Astrocyte (in vitro differentiated cells and primary cell): ENCODE results near the gene RPH3AL. TPM values are rescaled to one million over a fixed set of nuclear protein-coding genes. Genes with fewer than 3 reads are reported as not detected.

Source experiments
- DNase-seq: peaks from one replicate; pipeline ENCODE4 v3.0.0-alpha.2; 2010; ENCODE audit warnings: low read depth
- FAIRE-seq: peaks from 2 replicates; lab custom pipeline; 2011; peaks lifted over from hg19 to GRCh38; lab: Jason Lieb, UNC
- H2AFZ ChIP-seq: 2 replicates; pipeline ENCODE4 v1.6.0; 2012; ENCODE audit warnings: low read depth, low read length, inconsistent platforms
- H3K27ac ChIP-seq: 2 replicates; pipeline ENCODE4 v1.5.1; 2011; ENCODE audit warnings: low read depth, low read length, inconsistent platforms
- H3K27me3 ChIP-seq: 2 replicates; pipeline ENCODE4 v1.6.0; 2011; ENCODE audit warnings: low read length, inconsistent platforms; ENCODE audit not compliant: insufficient read depth
- H3K36me3 ChIP-seq: 2 replicates; pipeline ENCODE4 v1.5.1; 2011; ENCODE audit warnings: low read length, inconsistent platforms; ENCODE audit not compliant: insufficient read depth
- H3K4me1 ChIP-seq: 2 replicates; pipeline ENCODE4 v1.5.1; 2011; ENCODE audit warnings: low read length, inconsistent platforms; ENCODE audit not compliant: insufficient read depth
- H3K4me2 ChIP-seq: 2 replicates; pipeline ENCODE4 v1.6.0; 2012; ENCODE audit warnings: low read length, inconsistent platforms
- H3K4me3 ChIP-seq: 2 replicates; pipeline ENCODE4 v1.5.1; 2011; ENCODE audit warnings: low read depth, mild to moderate bottlenecking, low read length, inconsistent platforms; ENCODE audit not compliant: insufficient read depth
- H3K79me2 ChIP-seq: 2 replicates; pipeline ENCODE4 v1.6.0; 2012; ENCODE audit warnings: mild to moderate bottlenecking, low read length, inconsistent platforms; ENCODE audit not compliant: insufficient read depth
- H3K9ac ChIP-seq: 2 replicates; pipeline ENCODE4 v1.6.0; 2012; ENCODE audit warnings: mild to moderate bottlenecking, low read length, inconsistent platforms
- H3K9me3 ChIP-seq: 2 replicates; pipeline ENCODE4 v1.5.1; 2012; ENCODE audit warnings: low read depth, mild to moderate bottlenecking, low read length, inconsistent platforms; ENCODE audit not compliant: insufficient read depth
- H4K20me1 ChIP-seq: 2 replicates; pipeline ENCODE4 v1.6.0; 2012; ENCODE audit warnings: low read length, inconsistent platforms; ENCODE audit not compliant: insufficient read depth
- H3K27ac Mint-ChIP-seq: one replicate; pipeline ENCODE4 v1.8.0; 2021; ENCODE audit warnings: mild to moderate bottlenecking, mixed read lengths; ENCODE audit not compliant: unreplicated experiment
- H3K27me3 Mint-ChIP-seq: one replicate; pipeline ENCODE4 v1.8.0; 2021; ENCODE audit warnings: low read depth, mixed read lengths; ENCODE audit not compliant: unreplicated experiment
- H3K36me3 Mint-ChIP-seq: one replicate; pipeline ENCODE4 v1.8.0; 2021; ENCODE audit warnings: low read depth, mixed read lengths; ENCODE audit not compliant: unreplicated experiment
- H3K4me1 Mint-ChIP-seq: one replicate; pipeline ENCODE4 v1.8.0; 2021; ENCODE audit warnings: low read depth, mixed read lengths; ENCODE audit not compliant: unreplicated experiment
- H3K4me3 Mint-ChIP-seq: one replicate; pipeline ENCODE4 v1.8.0; 2021; ENCODE audit warnings: mild to moderate bottlenecking, moderate library complexity, mixed read lengths; ENCODE audit not compliant: unreplicated experiment
- H3K9me3 Mint-ChIP-seq: one replicate; pipeline ENCODE4 v1.8.0; 2021; ENCODE audit warnings: mild to moderate bottlenecking, mixed read lengths; ENCODE audit not compliant: unreplicated experiment
- CTCF ChIP-seq: IDR thresholded peaks from 2 replicates; pipeline ENCODE4 v1.5.1; 2011; ENCODE audit warnings: low read depth, mild to moderate bottlenecking, inconsistent platforms, low read length, moderate library complexity; ENCODE audit not compliant: insufficient read depth
- EZH2 ChIP-seq: IDR thresholded peaks from 2 replicates; pipeline ENCODE4 v1.6.1; 2012; ENCODE audit warnings: mild to moderate bottlenecking, low read length, inconsistent platforms; ENCODE audit not compliant: insufficient read depth
- total RNA-seq: library from RNA; stranded (reverse); gene quantifications from 2 replicates; pipeline ENCODE4 v1.2.1, GENCODE V29; 2021

The RPH3AL gene
- total RNA-seq, 1 donor from 2014 or later: 3.7 TPM

- Histone ChIP-seq H3K36me3 (no peaks in the 10 kb centered on the region), H3K27ac (no peak overlapping the region)
Measured at GRCh38 chr17:263271-263670, 89.3 kb downstream of the RPH3AL start.

GRCh38 chr17:261635-262034 is 91.0 kb downstream of the RPH3AL start:
- no peak overlapping the region for H3K4me3 Mint-ChIP-seq
- Histone ChIP-seq H3K9me3 (no peaks in the 10 kb centered on the region), H3K9ac (no peak overlapping the region), H3K27me3 (peaks cover 20% of the 10 kb centered on the region), H3K27ac (no peak overlapping the region), H3K79me2 (no peaks in the 10 kb centered on the region), H3K4me1 (no peaks in the 10 kb centered on the region), H4K20me1 (no peaks in the 10 kb centered on the region), H3K4me3 (no peak overlapping the region), H3K4me2 (no peak overlapping the region), H2AFZ (no peak overlapping the region), H3K36me3 (no peaks in the 10 kb centered on the region)
- no peaks in the 10 kb centered on the region for H3K4me1 Mint-ChIP-seq
- H3K27me3 Mint-ChIP-seq: peaks cover 28% of the 10 kb centered on the region
- peaks cover 18% of the 10 kb centered on the region for H3K9me3 Mint-ChIP-seq
- H3K27ac Mint-ChIP-seq: no peak overlapping the region
- DNase-seq (no peak), FAIRE-seq (no peak)
- H3K36me3 Mint-ChIP-seq: peaks cover 5% of the 10 kb centered on the region
- no peak for TF ChIP-seq EZH2
- TF ChIP-seq CTCF: no peak

More at GRCh38 chr17:263271-263670, 89.3 kb downstream of the RPH3AL start:
- Histone ChIP-seq H3K4me2 (no peak overlapping the region), H3K4me3 (no peak overlapping the region), H3K9ac (no peak overlapping the region), H4K20me1 (no peaks in the 10 kb centered on the region), H3K4me1 (no peaks in the 10 kb centered on the region), H2AFZ (no peak overlapping the region), H3K79me2 (no peaks in the 10 kb centered on the region), H3K27me3 (peaks cover 31% of the 10 kb centered on the region), H3K9me3 (no peaks in the 10 kb centered on the region)
- H3K4me1 Mint-ChIP-seq: peaks cover 8% of the 10 kb centered on the region
- no peak for TF ChIP-seq EZH2
- TF ChIP-seq CTCF: no peak
- FAIRE-seq (no peak), DNase-seq (no peak)
- H3K27ac Mint-ChIP-seq: no peak overlapping the region
- peaks cover 36% of the 10 kb centered on the region for H3K27me3 Mint-ChIP-seq
- H3K36me3 Mint-ChIP-seq: peaks cover 5% of the 10 kb centered on the region
- H3K9me3 Mint-ChIP-seq: peaks cover 16% of the 10 kb centered on the region
- H3K4me3 Mint-ChIP-seq: no peak overlapping the region

GRCh38 chr17:260944-261343 is 91.7 kb downstream of the RPH3AL start:
- H3K79me2 ChIP-seq: no peaks in the 10 kb centered on the region
- H4K20me1 ChIP-seq: no peaks in the 10 kb centered on the region
- TF ChIP-seq CTCF (no peak), EZH2 (no peak)
- DNase-seq (no peak), FAIRE-seq (no peak)
- H3K4me3 Mint-ChIP-seq: no peak overlapping the region
- no peak overlapping the region for H3K27ac Mint-ChIP-seq
- H3K4me1 Mint-ChIP-seq: no peaks in the 10 kb centered on the region
- no peak overlapping the region for H3K4me3 ChIP-seq
- H3K36me3 Mint-ChIP-seq: peaks cover 5% of the 10 kb centered on the region
- no peak overlapping the region for H3K27ac ChIP-seq
- peaks cover 18% of the 10 kb centered on the region for H3K9me3 Mint-ChIP-seq
- peaks cover 24% of the 10 kb centered on the region for H3K27me3 Mint-ChIP-seq
- no peaks in the 10 kb centered on the region for H3K9me3 ChIP-seq
- H3K27me3 ChIP-seq: peaks cover 14% of the 10 kb centered on the region
- H3K36me3 ChIP-seq: no peaks in the 10 kb centered on the region
- no peak overlapping the region for H3K9ac ChIP-seq
- no peak overlapping the region for H3K4me2 ChIP-seq
- no peaks in the 10 kb centered on the region for H3K4me1 ChIP-seq
- H2AFZ ChIP-seq: no peak overlapping the region
